Umbilical cord (tissue), 2 donors: ENCODE results near the gene CTTNBP2NL. TPM values are rescaled to one million over a fixed set of nuclear protein-coding genes. Genes with fewer than 3 reads are reported as not detected.

Experiments used
- DNase-seq: peaks from one replicate; pipeline ENCODE4 v3.0.0-alpha.2; 2015; ENCODE audit warnings: low spot score
- total RNA-seq: library from RNA; depleted of rRNA; stranded (reverse); fragments of >200 nt; gene quantifications from one replicate; pipeline ENCODE4 v1.2.3, GENCODE V29; 2014; ENCODE audit warnings: low replicate concordance; ENCODE audit not compliant: insufficient read depth

Gene CTTNBP2NL
- total RNA-seq, 1 donor from 2014 or later, result 27.4 TPM

DNA sequence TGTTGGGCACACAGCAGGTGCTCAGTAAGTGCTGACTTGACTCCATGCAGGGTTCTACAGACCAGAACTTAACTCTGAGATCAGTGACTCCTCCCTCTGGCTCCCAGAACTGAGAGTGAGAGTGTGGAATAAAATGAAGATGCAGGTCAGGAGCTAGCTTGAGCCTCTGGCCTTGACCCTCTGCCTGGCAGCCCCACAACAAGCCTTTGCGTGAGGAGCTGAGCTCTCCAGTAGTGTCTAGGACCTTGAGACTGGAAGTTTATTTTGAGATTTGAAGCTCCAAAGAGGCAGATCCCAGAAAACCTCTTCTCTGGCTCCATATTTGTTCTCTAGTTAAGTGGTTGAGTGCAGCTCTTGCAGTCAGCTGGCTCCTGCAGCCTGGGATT, 109.4 kb downstream of the CTTNBP2NL start:
- no peak for DNase-seq

DNA sequence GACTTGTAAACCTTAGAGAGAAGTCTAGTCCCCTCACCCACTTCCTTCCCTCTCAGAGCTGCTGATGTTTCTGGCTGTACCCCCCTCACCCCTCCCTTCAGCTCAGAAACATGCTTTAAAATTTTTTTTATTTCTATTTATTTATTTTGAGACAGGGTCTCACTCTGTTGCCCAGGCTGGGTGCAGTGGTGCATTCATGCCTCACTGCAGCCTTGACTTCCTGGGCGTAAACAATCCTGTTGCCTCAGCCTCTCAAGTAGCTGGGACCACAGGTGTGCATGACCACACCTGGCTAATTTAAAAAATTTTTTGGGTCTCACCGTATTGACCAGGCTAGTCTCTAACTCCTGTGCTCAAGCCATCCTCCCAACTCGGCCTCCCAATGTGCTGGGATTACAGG, 109.9 kb downstream of the CTTNBP2NL start:
- no peak for DNase-seq

DNA sequence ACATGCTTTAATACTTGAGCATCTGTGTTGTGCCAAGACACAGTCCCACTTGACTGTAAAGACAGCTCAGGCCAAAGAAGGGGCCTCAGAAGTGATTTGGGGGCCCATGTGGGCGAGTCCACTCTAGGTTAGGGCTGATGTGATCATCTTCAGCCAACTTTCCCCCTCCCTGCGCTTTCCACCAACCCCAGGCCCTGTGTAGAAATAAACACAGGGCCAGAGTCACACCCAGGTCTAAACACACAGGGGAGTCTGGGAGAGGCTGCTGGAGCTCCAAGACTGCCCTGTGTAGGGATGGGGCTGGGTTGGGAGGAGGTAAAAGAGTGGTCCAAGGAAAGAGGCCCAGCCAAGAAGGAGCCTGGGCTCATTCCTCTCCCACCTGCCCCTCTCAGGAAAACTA, 110.3 kb downstream of the CTTNBP2NL start:
- DNase-seq, result no peak

DNA sequence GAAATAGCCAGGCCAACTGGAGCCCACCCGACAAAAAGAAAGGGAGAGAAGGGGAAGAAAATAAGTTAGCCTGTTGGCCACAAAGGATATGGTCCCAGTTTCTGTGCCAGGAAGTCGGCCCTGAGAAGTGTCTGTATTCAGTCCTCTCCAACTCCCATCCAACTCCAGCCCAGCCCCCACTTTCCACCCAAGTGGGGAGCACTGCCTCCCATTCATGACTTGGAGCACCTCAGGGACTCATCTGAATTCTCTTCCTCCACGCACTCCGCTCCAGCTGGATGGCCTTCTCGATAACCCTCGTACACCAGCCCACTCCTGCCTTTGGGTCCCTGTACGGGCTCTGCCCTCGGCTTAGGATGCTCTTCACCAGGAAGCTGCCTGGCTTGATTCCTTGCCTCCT, 110.7 kb downstream of the CTTNBP2NL start:
- no peak for DNase-seq

DNA sequence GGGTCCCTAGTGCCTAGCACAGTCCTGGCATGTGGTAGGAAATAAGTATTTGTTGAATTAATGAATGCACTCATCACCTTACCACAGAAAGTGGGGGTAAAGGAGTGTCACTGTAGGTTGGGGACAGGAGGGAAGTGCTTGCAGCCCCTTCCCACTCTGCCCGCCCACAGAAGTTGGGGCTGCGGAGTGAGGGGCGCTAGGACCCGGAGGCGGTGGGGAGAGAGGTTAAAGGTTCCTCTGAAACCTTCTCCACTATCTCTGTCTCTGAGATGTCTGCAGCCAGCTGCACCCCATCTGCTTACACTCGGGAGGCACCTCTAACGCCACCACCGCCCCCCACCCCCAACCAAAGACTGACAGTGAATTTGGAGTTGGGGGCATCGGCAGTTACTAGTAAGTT, 111.3 kb downstream of the CTTNBP2NL start:
- no peak for DNase-seq

DNA sequence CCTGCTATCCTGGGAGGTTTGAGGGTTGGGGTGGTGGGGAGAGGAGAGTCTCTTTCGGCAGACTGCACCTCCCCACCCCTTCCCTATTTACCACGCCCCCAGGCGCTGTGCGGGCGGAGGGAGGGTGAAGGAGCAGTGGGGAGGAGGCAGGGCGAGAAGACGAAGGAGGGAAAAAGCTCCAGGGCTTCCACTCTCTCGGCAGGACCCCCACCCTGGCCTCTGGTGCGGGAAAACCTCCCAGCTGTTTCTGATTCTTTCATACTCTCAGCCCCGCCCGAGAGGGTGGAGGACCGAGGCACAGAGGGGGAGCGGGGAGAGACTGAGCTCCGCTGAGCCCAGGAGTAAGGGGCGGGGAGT, 111.9 kb downstream of the CTTNBP2NL start:
- DNase-seq, result peak; percentile 52

DNA sequence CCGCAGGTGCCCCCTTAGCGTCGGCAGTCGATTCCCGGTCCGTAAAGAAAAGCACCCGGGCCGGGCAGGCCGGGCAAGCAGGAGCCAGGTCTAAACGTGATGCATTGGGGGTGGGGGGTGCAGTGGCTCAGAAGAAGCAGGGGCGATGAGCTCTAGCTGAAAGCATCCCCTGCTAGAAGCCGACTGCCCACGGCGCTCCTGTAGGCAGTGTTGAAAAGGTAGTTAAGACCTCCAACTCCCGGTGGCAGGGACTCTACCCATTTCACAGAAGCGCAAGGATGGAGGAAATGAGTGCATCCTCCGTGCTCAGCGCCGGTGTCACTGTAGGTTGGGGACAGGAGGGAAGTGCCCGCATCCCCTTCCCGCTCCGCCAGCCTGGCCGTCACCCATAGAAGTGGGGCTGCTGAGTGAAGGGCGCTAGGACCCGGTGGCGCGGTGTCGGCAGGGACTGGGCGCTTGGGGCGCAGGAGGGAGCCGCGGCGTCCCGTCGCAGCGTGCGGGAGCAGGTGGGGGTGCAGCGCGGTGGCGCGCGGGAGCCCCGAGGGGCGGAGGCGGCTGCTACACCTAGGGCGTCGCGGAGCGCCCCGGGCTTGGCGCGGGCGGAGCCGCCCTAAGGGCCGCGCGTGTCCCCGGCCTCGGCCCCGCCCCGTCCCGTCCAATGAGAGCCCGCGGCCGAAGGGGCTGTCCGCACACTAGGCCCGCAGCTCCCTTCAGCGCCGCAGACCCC, 112.4 kb downstream of the CTTNBP2NL start, which contains the start of gene WNT2B:
WNT2B (plus strand) TSS at position 688 of the 727 bp plus-strand sequence. CDS start 298 bp downstream, outside the sequence.
- no peak for DNase-seq

DNA sequence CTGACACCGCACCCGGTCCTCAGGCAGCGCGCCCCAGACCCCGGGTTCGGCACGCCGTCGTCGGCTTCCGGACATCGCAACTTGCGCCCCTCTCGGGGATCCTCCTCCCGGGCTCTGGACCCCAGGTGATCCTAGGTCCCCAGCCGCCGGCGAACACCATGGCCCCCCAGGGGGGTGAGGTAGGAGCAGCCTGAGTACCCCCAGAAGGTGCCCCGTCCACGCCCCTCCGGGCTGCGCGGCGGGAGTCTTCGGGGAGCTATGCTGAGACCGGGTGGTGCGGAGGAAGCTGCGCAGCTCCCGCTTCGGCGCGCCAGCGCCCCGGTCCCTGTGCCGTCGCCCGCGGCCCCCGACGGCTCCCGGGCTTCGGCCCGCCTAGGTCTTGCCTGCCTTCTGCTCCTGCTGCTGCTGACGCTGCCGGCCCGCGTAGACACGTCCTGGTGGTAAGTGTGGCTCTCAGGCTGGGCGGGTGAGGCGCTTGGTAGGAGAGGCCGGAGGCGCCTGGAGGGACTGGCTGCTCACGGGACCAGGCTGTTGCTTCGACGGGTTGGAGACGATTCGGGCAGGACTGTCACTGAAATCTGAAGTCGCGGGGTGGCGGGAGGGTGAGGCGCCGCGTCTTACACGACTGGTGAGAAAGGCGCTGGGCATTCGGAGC, 113.1 kb downstream of the CTTNBP2NL start:
- DNase-seq, result no peak

DNA sequence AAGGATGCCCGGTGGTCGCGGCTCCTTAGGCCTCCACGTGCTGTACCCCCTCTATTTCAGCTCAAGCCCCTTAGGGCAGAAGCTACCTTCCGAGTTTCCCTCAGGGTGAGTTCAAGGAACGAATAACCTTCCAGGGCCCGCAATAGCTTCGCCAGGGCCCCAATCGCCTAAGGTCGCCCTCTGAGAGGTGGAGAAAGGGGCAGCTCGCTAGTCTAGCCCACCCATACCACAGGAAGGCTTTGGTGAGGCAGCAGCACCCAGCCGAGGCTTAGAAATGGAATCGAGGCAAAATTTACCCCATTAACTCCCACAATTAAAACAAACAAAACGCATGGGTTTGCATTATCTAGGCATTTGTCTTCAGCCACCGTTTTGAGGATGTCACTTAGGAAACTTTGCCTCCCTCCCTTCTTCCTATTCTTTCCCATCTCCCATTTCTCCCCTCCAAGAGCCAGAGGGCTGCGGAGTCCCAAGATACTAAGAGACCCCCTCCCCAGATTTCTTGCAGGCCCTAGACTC, 113.7 kb downstream of the CTTNBP2NL start:
- DNase-seq, result no peak

DNA sequence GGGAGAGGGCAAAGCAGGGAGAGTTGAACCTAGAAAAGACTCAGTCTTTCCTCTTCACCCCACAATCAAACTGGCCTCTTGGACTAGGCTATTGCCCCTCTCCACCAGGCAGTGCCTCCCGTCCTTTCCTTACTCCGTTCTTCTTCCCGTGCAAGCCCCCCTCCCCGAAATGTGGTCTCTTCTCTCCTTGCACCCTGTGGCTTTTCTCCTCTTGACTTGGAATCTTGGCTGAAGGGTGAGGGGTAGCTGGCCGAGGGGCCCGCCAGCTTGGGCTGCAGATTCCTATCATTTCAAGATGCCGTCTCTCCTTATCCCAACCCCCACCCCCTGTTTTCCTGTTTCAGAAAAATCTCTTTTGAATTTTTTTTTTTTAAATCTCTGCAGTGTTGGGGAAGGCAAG, 114.3 kb downstream of the CTTNBP2NL start:
- no peak for DNase-seq

Other genes starting within 250 kb of the CTTNBP2NL start
- gene WNT2B, start 112.8 kb downstream of the CTTNBP2NL start, total RNA-seq, result 4.8 TPM
- 19.0 TPM for gene ST7L, start 222.9 kb downstream of the CTTNBP2NL start, total RNA-seq
- gene CAPZA1, start 223.6 kb downstream of the CTTNBP2NL start, total RNA-seq, result 156 TPM